Right cardiac atrium (tissue), 5 donors: Measurements from ENCODE around the gene SLF2. TPM values are rescaled to one million over a fixed set of nuclear protein-coding genes. Genes with fewer than 3 reads are reported as not detected.

Experiments used
- ATAC-seq, 2 donors: fragments of 200-7000 bp; cut with Tn5 transposase; one replicate each; pipeline versions ENCODE4 v1.8.0 to v1.9.1; 2020; ENCODE audit warnings: moderate library complexity in 2 of 2, mild to moderate bottlenecking in 1 of 2
- DNase-seq, 3 donors: peaks; one replicate each; pipeline ENCODE4 v3.0.0-alpha.2; 2020
- H3K27ac ChIP-seq: one replicate; pipeline ENCODE4 v1.5.1; 2013; ENCODE audit warnings: mild to moderate bottlenecking, low read length, control low read depth, moderate library complexity
- H3K27me3 ChIP-seq: one replicate; pipeline ENCODE4 v1.6.1; 2013; ENCODE audit not compliant: control insufficient read depth, insufficient read depth
- H3K4me1 ChIP-seq: one replicate; pipeline ENCODE4 v1.6.1; 2013; ENCODE audit warnings: low read length; ENCODE audit not compliant: control insufficient read depth, insufficient read depth
- H3K4me3 ChIP-seq: one replicate; pipeline ENCODE4 v1.5.1; 2013; ENCODE audit warnings: low read length, control low read depth
- H3K9me3 ChIP-seq: one replicate; pipeline ENCODE4 v1.6.1; 2013; ENCODE audit warnings: low read length; ENCODE audit not compliant: control insufficient read depth
- WGBS: extraction: QIAGEN DNeasy Blood & Tissue Kit; methylation state at CpG from one replicate; pipeline ENCODE4 v1.1.7; 2013; 5-methylcytosine and 5-hydroxymethylcytosine counted together
- intact Hi-C, 4 donors: fragments of 100-400 bp; cut with DNase I; formaldehyde crosslinking; loops; one replicate each; pipeline versions ENCODE4 v1.11.0 to v1.14.0; 2022 to 2023
- long read RNA-seq, 4 donors: library from polyadenylated mRNA; unstranded; transcript quantifications; one replicate each; pipeline ENCODE4 v2.0.0, GENCODE V29; 2020 to 2021
- polyA plus RNA-seq: library from polyadenylated mRNA; stranded (reverse); fragments of 200-250 nt; gene quantifications from one replicate; pipeline ENCODE4 v1.2.3, GENCODE V29; 2013
- total RNA-seq, 4 donors: library from RNA; stranded (reverse); fragmentation: NEBNext Ultra II Directional; extraction: Animal tissue kit (Norgen Biotek cat#: 25700); gene quantifications; one replicate each; pipeline ENCODE4 v1.2.1, GENCODE V29; 2021
- donor health status: healthy with polysubstance abuse.
- donor health status: DM: no; HTN: yes; CAD: no.
- donor health status: DM: no; HTN: no; CAD: no.
- donor health status: DM: no; HTN: yes; CAD: no; lungs with severe emphysema.
- donor health status: DM: yes; HTN: yes; CAD: no.

The SLF2 gene
- total RNA-seq (10 to 100 TPM; 15.8 to 22.6 (median 20.5) TPM), polyA plus RNA-seq (7.4 TPM)
- long read RNA-seq, donor 1, full-length matches to known transcripts = 3 of 4 reads
- long read RNA-seq, donor 1, partial matches to known transcripts = 0 of 4 reads
- long read RNA-seq, donor 1, other reads (novel, unspliced or antisense) = 1 of 4 reads
- long read RNA-seq, donor 2, partial matches to known transcripts = 2 of 6 reads
- long read RNA-seq, donor 2, other reads (novel, unspliced or antisense) = 2 of 6 reads
- long read RNA-seq, donor 3, full-length matches to known transcripts = 7 of 16 reads
- long read RNA-seq, donor 3, partial matches to known transcripts = 6 of 16 reads
- long read RNA-seq, donor 3, other reads (novel, unspliced or antisense) = 3 of 16 reads
- long read RNA-seq, donor 4, full-length matches to known transcripts = 6 of 8 reads
- long read RNA-seq, donor 4, partial matches to known transcripts = 1 of 8 reads
- long read RNA-seq, donor 4, other reads (novel, unspliced or antisense) = 1 of 8 reads

DNA sequence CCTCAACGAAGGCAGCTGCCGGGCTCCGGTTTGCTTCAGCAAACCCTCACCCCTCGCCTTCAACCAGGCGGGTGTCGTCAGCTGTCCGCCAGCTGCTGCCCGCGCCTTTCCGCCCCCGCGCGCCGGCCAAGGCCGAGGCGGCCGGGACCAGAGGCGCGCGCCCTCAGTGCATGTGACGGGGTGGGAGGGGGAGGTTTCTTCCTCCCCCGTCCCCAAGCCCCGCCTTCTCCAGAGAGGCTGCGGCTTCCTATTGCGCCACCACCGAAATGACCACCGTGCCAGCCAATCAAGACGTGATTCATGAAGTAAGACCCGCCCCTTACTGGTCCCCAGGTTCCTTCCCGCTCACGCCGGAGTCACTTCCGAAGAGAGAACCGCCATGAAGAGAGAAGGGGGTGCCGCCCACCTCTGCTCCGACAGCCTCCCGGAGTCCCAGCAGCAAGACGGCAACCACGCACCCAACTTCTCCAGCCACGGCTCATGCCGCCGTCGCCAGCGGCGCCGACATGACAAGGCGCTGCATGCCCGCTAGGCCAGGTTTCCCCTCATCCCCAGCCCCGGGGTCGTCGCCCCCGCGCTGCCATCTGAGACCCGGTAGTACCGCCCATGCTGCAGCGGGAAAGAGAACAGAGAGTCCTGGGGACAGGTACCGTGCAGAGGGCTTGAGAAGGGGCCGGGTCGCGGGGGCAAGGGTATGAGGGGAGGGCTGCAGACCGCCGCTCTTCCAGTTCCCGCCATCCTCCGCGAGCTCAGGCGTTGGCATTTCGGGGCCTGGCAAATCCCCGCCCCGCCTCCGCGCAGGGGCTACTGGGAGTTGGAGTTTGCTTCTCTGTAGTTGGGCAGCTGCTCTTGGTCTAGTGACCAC, at the start of gene SLF2:
TSS of gene SLF2 (plus strand) at position 359 of the 865 bp plus-strand sequence. CDS start at position 507, 148 bp downstream.
- ATAC-seq = peak; percentile 97 to 98
- peak within 1 kb of the TSS; percentile 95 for H3K27ac ChIP-seq
- no peaks in the 10 kb centered on the region for H3K9me3 ChIP-seq
- H3K4me1 ChIP-seq = no peaks in the 10 kb centered on the region
- DNase-seq = peak; percentile 97 to 98 (median 98)
- no peaks in the 10 kb centered on the region for H3K27me3 ChIP-seq
- peak within 1 kb of the TSS; percentile 67 for H3K4me3 ChIP-seq
- WGBS = under 1% methylated on average over 71 of the region's 71 CpGs
- intact Hi-C loops = no loop called here

DNA sequence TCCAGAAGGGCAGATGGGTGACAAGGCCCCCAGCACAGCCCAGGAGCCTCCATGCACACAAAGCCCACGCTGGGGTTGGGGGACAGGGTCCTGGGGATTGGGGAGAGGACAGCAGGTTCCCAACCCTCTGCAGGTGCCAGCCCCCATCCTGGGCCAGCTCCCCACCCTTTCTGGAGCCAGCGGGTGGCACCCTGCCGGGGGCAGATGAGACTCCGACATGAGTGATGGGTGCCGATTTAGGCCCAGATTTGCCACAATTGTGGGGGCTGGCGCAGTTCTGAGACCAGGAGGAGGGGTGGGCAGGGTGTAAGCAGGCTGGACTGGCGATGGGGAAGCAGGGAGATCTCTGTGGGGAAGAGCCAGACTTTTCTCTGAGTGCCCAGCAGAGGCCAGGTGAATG, 49.3 kb upstream of the SLF2 start:
- no peaks in the 10 kb centered on the region for H3K9me3 ChIP-seq
- intact Hi-C loops = no loop called here
- 87% methylated on average over 7 of the region's 7 CpGs for WGBS
- no peaks in the 10 kb centered on the region for H3K4me1 ChIP-seq
- no peak overlapping the region for H3K27ac ChIP-seq
- DNase-seq (no peak), ATAC-seq (no peak)
- no peak overlapping the region for H3K4me3 ChIP-seq
- no peaks in the 10 kb centered on the region for H3K27me3 ChIP-seq

DNA sequence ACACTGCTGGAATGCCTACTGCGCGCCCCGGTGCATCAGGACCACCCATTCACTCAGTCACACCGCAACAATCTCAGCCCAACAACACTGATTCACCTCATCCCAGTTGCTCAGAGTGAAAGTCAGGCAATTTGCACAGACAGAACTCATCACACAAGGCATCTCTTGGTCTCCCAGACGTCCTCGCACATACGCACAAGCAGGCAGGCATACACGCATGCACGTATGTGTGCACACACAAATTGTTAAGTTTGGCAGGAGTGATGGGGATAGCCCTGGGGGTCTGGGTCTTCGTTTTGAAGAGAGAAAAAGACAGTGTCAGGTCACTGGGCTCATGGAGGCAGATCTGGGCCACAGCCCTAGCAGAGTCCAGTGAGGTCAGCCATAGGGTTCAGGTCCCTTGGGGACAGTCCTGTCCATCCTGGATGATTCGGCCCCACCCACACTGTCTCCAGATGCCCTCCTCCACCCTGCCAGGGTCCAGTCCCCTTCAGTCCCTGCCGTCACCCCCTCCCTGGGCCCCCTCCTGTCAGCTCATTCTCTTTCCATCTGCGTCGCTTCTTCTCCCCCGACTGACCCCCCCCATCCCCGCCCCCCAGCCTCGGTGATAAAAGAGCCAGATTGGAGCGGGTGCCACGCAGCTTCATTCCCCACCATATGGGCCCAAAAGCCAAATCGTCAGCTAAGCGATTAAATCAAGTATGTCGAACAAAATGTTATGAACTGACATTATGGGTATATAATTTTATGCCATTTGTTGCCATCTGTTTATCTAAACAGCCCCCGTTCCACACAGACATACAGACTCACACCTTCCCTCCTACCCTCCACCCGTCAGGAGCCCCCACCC, 48.5 kb upstream of the SLF2 start:
- Histone ChIP-seq H3K4me1 (no peaks in the 10 kb centered on the region), H3K9me3 (no peaks in the 10 kb centered on the region), H3K4me3 (no peak overlapping the region), H3K27me3 (no peaks in the 10 kb centered on the region), H3K27ac (no peak overlapping the region)
- WGBS = 78% methylated on average over 24 of the region's 24 CpGs
- intact Hi-C loops = no loop called here
- ATAC-seq = no peak
- no peak for DNase-seq

DNA sequence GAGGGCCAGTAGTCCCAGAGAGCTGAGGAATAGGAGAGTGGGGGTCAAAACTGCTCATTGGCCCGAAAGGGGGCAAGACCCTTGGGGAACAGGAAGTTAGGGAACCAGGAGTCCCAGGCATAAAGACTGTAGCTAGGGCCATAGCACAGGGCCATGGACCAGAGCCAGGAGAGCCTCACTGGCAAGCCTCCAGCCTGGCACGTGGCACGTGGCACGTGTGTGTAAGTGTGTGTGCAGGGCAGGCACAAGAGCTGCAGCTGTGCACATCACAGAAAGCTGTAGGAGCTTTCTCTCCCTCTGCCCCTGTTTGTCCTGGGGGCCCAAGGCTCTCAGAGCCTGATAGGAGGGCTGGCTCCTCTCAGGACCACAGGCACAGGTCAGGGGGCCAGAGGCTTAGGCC, 47.8 kb upstream of the SLF2 start:
- no peak overlapping the region for H3K27ac ChIP-seq
- no peaks in the 10 kb centered on the region for H3K27me3 ChIP-seq
- DNase-seq (no peak), ATAC-seq (no peak)
- 45% methylated on average over 4 of the region's 4 CpGs for WGBS
- intact Hi-C loops = no loop called here
- no peak overlapping the region for H3K4me3 ChIP-seq
- no peaks in the 10 kb centered on the region for H3K4me1 ChIP-seq
- no peaks in the 10 kb centered on the region for H3K9me3 ChIP-seq

DNA sequence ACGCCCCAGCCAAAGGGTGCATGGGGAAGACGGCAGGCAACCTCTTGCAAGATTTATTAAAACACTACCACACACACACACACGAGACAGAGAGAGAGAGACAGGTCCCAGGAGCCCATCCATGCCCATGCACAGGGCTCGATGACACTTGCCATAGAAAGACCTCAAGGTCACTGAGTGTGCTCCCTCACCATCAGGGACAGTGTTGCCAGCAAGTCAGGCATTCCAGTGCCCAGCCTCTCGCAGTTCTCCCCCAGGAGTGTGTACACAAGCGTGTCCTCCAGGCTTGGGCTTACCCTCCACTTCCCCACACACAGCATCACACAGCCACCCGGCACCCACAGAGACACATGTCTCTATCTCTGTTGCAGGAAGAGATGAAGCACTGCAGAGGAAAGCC, 46.8 kb upstream of the SLF2 start:
- WGBS = 63% methylated on average over 7 of the region's 7 CpGs
- Histone ChIP-seq H3K4me1 (no peaks in the 10 kb centered on the region), H3K4me3 (no peak overlapping the region), H3K27ac (no peak overlapping the region), H3K9me3 (no peaks in the 10 kb centered on the region), H3K27me3 (no peaks in the 10 kb centered on the region)
- intact Hi-C loops = no loop called here
- DNase-seq = no peak
- peak in 1 of 2 donors; percentile 17 for ATAC-seq

DNA sequence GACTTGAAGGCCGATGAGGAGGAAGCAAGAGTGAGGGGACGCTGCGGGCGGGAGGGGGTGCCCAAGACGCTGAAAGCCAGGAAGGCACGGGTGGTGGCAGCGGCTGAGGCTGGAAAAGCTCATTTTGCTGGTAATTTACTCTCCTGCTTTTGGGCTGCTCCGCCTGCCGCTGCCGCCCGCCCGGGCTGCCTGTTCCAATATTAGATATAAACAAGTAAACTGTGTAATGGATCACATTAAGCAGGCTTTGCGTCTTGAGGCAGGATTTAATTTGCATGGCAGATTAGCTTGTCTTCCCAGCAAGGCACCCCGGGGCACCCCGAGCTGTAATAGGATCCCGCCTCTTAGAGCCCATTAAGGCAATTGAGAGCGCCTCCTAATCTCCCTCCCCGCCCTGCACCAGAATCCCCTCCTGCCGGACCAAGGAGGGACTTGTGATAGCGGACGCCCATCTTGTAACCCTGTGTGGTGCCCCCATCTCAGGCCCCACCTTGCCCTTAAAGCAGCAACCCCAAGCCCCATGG, 46.1 kb upstream of the SLF2 start:
- no peak for ATAC-seq
- no peaks in the 10 kb centered on the region for H3K9me3 ChIP-seq
- no peak for DNase-seq
- no peaks in the 10 kb centered on the region for H3K27me3 ChIP-seq
- H3K4me1 ChIP-seq = no peaks in the 10 kb centered on the region
- intact Hi-C loops = no loop called here
- no peak overlapping the region for H3K27ac ChIP-seq
- 18% methylated on average over 21 of the region's 21 CpGs for WGBS
- H3K4me3 ChIP-seq = no peak overlapping the region

- 86% methylated on average over 8 of the region's 8 CpGs for WGBS
- Histone ChIP-seq H3K4me1 (no peaks in the 10 kb centered on the region), H3K27me3 (no peaks in the 10 kb centered on the region), H3K4me3 (no peak overlapping the region), H3K9me3 (no peaks in the 10 kb centered on the region), H3K27ac (no peak overlapping the region)
- ATAC-seq (no peak), DNase-seq (no peak)
- intact Hi-C loops = no loop called here
These were observed 45.4 kb upstream of the SLF2 start for GRCh38 chr10:100867261-100867963.

GRCh38 chr10:100868382-100868781, 44.4 kb upstream of the SLF2 start:
- ATAC-seq = no peak
- DNase-seq = no peak
- 75% methylated on average over 3 of the region's 3 CpGs for WGBS
- intact Hi-C loops = no loop called here
- Histone ChIP-seq H3K4me1 (no peaks in the 10 kb centered on the region), H3K9me3 (no peaks in the 10 kb centered on the region), H3K27me3 (no peaks in the 10 kb centered on the region), H3K27ac (no peak overlapping the region), H3K4me3 (no peak overlapping the region)

GRCh38 chr10:100869399-100869798, 43.4 kb upstream of the SLF2 start:
- Histone ChIP-seq H3K4me1 (no peaks in the 10 kb centered on the region), H3K27ac (no peak overlapping the region), H3K9me3 (no peaks in the 10 kb centered on the region), H3K4me3 (no peak overlapping the region), H3K27me3 (no peaks in the 10 kb centered on the region)
- 81% methylated on average over 4 of the region's 4 CpGs for WGBS
- intact Hi-C loops = no loop called here
- DNase-seq (no peak), ATAC-seq (no peak)
